IMR-90 (cell line): ENCODE measurements around the gene FERMT2. TPM values are rescaled to one million over a fixed set of nuclear protein-coding genes. Genes with fewer than 3 reads are reported as not detected.

Experiments
- ATAC-seq: fragments of 200-7000 bp; cut with Tn5 transposase; 2 replicates; pipeline ENCODE4 v1.9.1; 2020; ENCODE audit warnings: low read depth, mild to moderate bottlenecking, moderate library complexity
- BruUV-seq: library from RNA; stranded (reverse); fragments of 400-500 nt; replicated peaks from 2 replicates; lab custom pipeline; 2021; lab: Mats Ljungman, UMichigan
- CTCF ChIA-PET: fragments of 300-600 bp; formaldehyde crosslinking; extraction: SDS; loops from one replicate; lab custom pipeline; 2021; ENCODE audit warnings: antibody characterized with exemption; lab: Yijun Ruan, JAX
- POLR2A ChIA-PET: fragments of 300-600 bp; sonication (Branson Sonifier 250); formaldehyde crosslinking; loops from one replicate; lab custom pipeline; 2022; ENCODE audit warnings: antibody characterized with exemption; ENCODE audit not compliant: unreplicated experiment; lab: Charles Lee
- DNase-seq: peaks from one replicate; pipeline ENCODE4 v3.0.0; 2013
- H2AFZ ChIP-seq: replicated peaks from 2 replicates; pipeline ENCODE3; 2013; ENCODE audit warnings: low read length, mild to moderate bottlenecking; ENCODE audit not compliant: poor library complexity
- H2AK5ac ChIP-seq: 2 replicates; pipeline ENCODE4 v1.6.1; 2013; ENCODE audit warnings: low read depth, low read length, inconsistent platforms
- H2AK9ac ChIP-seq: replicated peaks from 2 replicates; pipeline ENCODE3; 2013; ENCODE audit warnings: mild to moderate bottlenecking, low read depth, low read length, moderate library complexity; ENCODE audit not compliant: poor library complexity
- H2BK120ac ChIP-seq: 2 replicates; pipeline ENCODE4 v1.6.1; 2013; ENCODE audit warnings: low read depth, low read length, inconsistent platforms
- H2BK15ac ChIP-seq: 3 replicates; pipeline ENCODE4 v1.6.1; 2013; ENCODE audit warnings: low read depth, low read length, inconsistent platforms
- H2BK20ac ChIP-seq: 2 replicates; pipeline ENCODE4 v1.6.1; 2013; ENCODE audit warnings: low read depth, mild to moderate bottlenecking, inconsistent platforms, low read length, moderate library complexity
- H2BK5ac ChIP-seq: 2 replicates; pipeline ENCODE4 v1.6.1; 2013; ENCODE audit warnings: mild to moderate bottlenecking, low read depth, low read length, inconsistent platforms; ENCODE audit not compliant: poor library complexity, severe bottlenecking
- H3K14ac ChIP-seq: replicated peaks from 2 replicates; pipeline ENCODE4 v1.6.1; 2013; ENCODE audit warnings: low read depth, low read length, inconsistent platforms
- H3K18ac ChIP-seq: 2 replicates; pipeline ENCODE4 v1.6.1; 2013; ENCODE audit warnings: low read depth, low read length, control low read depth
- H3K23ac ChIP-seq: 2 replicates; pipeline ENCODE4 v1.6.1; 2013; ENCODE audit warnings: low read depth, low read length, inconsistent platforms
- H3K27ac ChIP-seq: 2 replicates; pipeline ENCODE4 v1.5.1; 2013; ENCODE audit warnings: mild to moderate bottlenecking, control low read depth, low read length; ENCODE audit not compliant: insufficient read depth
- H3K27me3 ChIP-seq: 2 replicates; pipeline ENCODE4 v1.6.1; 2013; ENCODE audit warnings: low read length; ENCODE audit not compliant: control insufficient read depth, insufficient read depth
- H3K36me3 ChIP-seq: 2 replicates; pipeline ENCODE4 v1.6.1; 2013; ENCODE audit warnings: low read length, mixed read lengths; ENCODE audit not compliant: control insufficient read depth, insufficient read depth
- H3K4ac ChIP-seq: 2 replicates; pipeline ENCODE4 v1.6.1; 2013; ENCODE audit warnings: low read depth, low read length, inconsistent platforms
- H3K4me1 ChIP-seq: 2 replicates; pipeline ENCODE4 v1.6.1; 2013; ENCODE audit warnings: low read length, mixed read lengths; ENCODE audit not compliant: control insufficient read depth, insufficient read depth
- H3K4me2 ChIP-seq: 2 replicates; pipeline ENCODE4 v1.6.1; 2013; ENCODE audit warnings: low read depth, mild to moderate bottlenecking, control low read depth, low read length, moderate library complexity
- H3K4me3 ChIP-seq: 2 replicates; pipeline ENCODE4 v1.5.1; 2013; ENCODE audit warnings: low read depth, mild to moderate bottlenecking, control low read depth, low read length, moderate library complexity; ENCODE audit not compliant: insufficient read depth
- H3K56ac ChIP-seq: 2 replicates; pipeline ENCODE4 v1.6.1; 2013; ENCODE audit warnings: low read length, inconsistent platforms; ENCODE audit not compliant: insufficient read depth; ENCODE audit errors: extremely low read depth
- H3K79me1 ChIP-seq, 2 experiments: 2 replicates each; pipeline ENCODE4 v1.6.1; 2013; ENCODE audit warnings: low read length in 2 of 2, inconsistent platforms in 1 of 2, low read depth in 1 of 2
- H3K9ac ChIP-seq: 2 replicates; pipeline ENCODE4 v1.6.1; 2013; ENCODE audit warnings: low read depth, low read length, control low read depth
- H3K9me1 ChIP-seq: 2 replicates; pipeline ENCODE4 v1.6.1; 2013; ENCODE audit warnings: low read length, inconsistent platforms; ENCODE audit not compliant: insufficient read depth
- H3K9me3 ChIP-seq: 2 replicates; pipeline ENCODE4 v1.6.1; 2013; ENCODE audit warnings: low read length; ENCODE audit not compliant: control insufficient read depth, insufficient read depth
- H4K20me1 ChIP-seq: 2 replicates; pipeline ENCODE4 v1.6.1; 2013; ENCODE audit warnings: low read length, inconsistent platforms; ENCODE audit not compliant: insufficient read depth
- H4K5ac ChIP-seq: 2 replicates; pipeline ENCODE4 v1.6.1; 2013; ENCODE audit warnings: mild to moderate bottlenecking, low read depth, low read length, control low read depth
- H4K8ac ChIP-seq, 2 experiments: 2 replicates each; pipeline ENCODE4 v1.6.1; 2013; ENCODE audit warnings: low read depth in 2 of 2, low read length in 2 of 2, control low read depth in 1 of 2, inconsistent platforms in 1 of 2
- H4K91ac ChIP-seq: 2 replicates; pipeline ENCODE4 v1.6.1; 2013; ENCODE audit warnings: low read depth, low read length, inconsistent platforms; ENCODE audit not compliant: insufficient read depth
- BHLHE40 ChIP-seq: fragments of 150-350 bp; IDR thresholded peaks from 2 replicates; pipeline ENCODE4 v1.6.1; 2016; ENCODE audit warnings: mild to moderate bottlenecking, low read depth, low read length
- MAFK ChIP-seq: IDR thresholded peaks from 2 replicates; pipeline ENCODE4 v1.6.1; 2012; ENCODE audit warnings: low read depth, low read length, improper control_type of control experiment
- RCOR1 ChIP-seq: IDR thresholded peaks from 2 replicates; pipeline ENCODE4 v1.6.1; 2012; ENCODE audit warnings: mild to moderate bottlenecking, low read length, improper control_type of control experiment; ENCODE audit not compliant: insufficient replicate concordance
- WGBS, 2 experiments: methylation state at CpG; one replicate each; pipeline versions ENCODE4 v1.1.5 to v1.1.7; 2013; ENCODE audit warnings: missing lambda C conversion rate in 2 of 2; ENCODE audit not compliant: insufficient read length in 1 of 2; ENCODE audit errors: extremely low coverage in 2 of 2; 5-methylcytosine and 5-hydroxymethylcytosine counted together
- dilution Hi-C: fragments of 300-500 bp; cut with HindIII; formaldehyde crosslinking; loops from one replicate; pipeline ENCODE4 v1.14.3; 2018; ENCODE audit warnings: low sequenced_read_pairs; ENCODE audit not compliant: unreplicated experiment
- in situ Hi-C: fragments of 300-500 bp; cut with MboI; formaldehyde crosslinking; loops from 3 replicates; pipeline ENCODE4 v1.14.3; 2019; ENCODE audit warnings: low sequenced_read_pairs, inconsistent platforms, mixed read lengths
- intact Hi-C: fragments of 100-400 bp; cut with micrococcal nuclease; formaldehyde crosslinking; loops from 2 replicates; pipeline ENCODE4 v1.10.0; 2022
- polyA plus RNA-seq, 3 experiments: library from polyadenylated mRNA; depleted of rRNA; stranded (reverse); fragments of >200 nt; gene quantifications; 2 replicates each; pipeline ENCODE4 v1.2.3, GENCODE V29; 2012; ENCODE audit warnings: low replicate concordance in 1 of 3
- total RNA-seq: library from RNA; depleted of rRNA; stranded (reverse); fragments of >200 nt; gene quantifications from 2 replicates; pipeline ENCODE4 v1.2.3, GENCODE V29; 2012
- TF ChIP-seq, protein P1 (sequence below): fragments of 150-350 bp; IDR thresholded peaks from 2 replicates; pipeline ENCODE4 v1.6.1; 2016; ENCODE audit warnings: low read depth, mild to moderate bottlenecking, low read length, moderate library complexity, borderline replicate concordance

FERMT2 gene
- total and polyA plus RNA-seq, 2 of the 4 experiments (the other 2 are of a cell fraction) = 131 to 217 TPM

DNA sequence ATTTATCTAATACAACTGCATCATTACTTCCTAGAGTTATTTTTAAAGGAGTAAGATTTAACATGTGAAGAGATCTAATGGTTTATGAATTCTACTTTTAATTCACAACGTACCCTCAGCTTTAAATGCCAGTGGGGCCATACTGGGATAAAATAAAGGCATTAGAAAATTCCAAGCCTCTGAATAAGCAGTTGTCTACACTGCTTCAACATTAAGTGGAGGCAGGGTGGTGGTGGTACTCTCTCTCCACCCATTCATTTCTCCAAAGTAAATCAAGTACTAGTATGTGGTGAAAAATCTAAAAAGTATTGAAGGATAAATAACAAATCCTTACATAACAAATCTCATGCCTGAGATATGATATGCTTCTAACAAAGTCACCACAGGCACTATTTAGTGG is 52.4 kb downstream of the FERMT2 start:
- Histone ChIP-seq H2BK5ac (peak overlapping the region; percentile 38), H3K79me1 (peaks cover 15 to 59% of the 10 kb centered on the region in 2 experiments), H3K4me1 (peaks cover 10% of the 10 kb centered on the region; the same call in 1 of the 2 replicates), H2BK120ac (no peak overlapping the region), H3K9me1 (peaks cover 6% of the 10 kb centered on the region), H2AK9ac (no peak overlapping the region), H3K4me2 (no peak overlapping the region; the same call in 1 of the 2 replicates), H4K91ac (no peak overlapping the region), H2AK5ac (no peak overlapping the region), H3K56ac (no peak overlapping the region), H3K27me3 (no peaks in the 10 kb centered on the region), H3K9ac (no peak overlapping the region), H3K27ac (no peak overlapping the region), H3K4ac (peak overlapping the region; percentile 22; the same call in 1 of the 2 replicates), H4K5ac (no peak overlapping the region), H2BK20ac (no peak overlapping the region), H4K20me1 (peaks cover 61% of the 10 kb centered on the region), H3K23ac (no peak overlapping the region), H3K14ac (no peak overlapping the region), H3K18ac (no peak overlapping the region), H3K4me3 (no peak overlapping the region), H2AFZ (no peak overlapping the region), H2BK15ac (no peak overlapping the region), H3K36me3 (peaks cover 15% of the 10 kb centered on the region), H4K8ac (no peak overlapping the region), H3K9me3 (no peaks in the 10 kb centered on the region)
- peak; percentile 34 for ATAC-seq
- ChIA-PET CTCF (interaction anchor here (0.7 to 0.8 kb wide), 2 partner anchors 39 to 144 kb away, joined by 3 to 5 read pairs; no protein-coding TSS in a partner anchor), POLR2A (no interaction called here)
- intact Hi-C loops = no loop called here
- dilution Hi-C loops = no loop called here
- BruUV-seq = no TSS peak
- WGBS, 2 experiments = no CpG with 5 or more reads among the region's 1 CpG
- TF ChIP-seq, protein P1, sequence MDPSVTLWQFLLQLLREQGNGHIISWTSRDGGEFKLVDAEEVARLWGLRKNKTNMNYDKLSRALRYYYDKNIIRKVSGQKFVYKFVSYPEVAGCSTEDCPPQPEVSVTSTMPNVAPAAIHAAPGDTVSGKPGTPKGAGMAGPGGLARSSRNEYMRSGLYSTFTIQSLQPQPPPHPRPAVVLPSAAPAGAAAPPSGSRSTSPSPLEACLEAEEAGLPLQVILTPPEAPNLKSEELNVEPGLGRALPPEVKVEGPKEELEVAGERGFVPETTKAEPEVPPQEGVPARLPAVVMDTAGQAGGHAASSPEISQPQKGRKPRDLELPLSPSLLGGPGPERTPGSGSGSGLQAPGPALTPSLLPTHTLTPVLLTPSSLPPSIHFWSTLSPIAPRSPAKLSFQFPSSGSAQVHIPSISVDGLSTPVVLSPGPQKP = no peak
- TF ChIP-seq BHLHE40 (no peak), MAFK (no peak), RCOR1 (no peak)
- in situ Hi-C loops = no loop called here
- no peak for DNase-seq
